Measurements from ENCODE around the gene HECTD1.

DNA sequence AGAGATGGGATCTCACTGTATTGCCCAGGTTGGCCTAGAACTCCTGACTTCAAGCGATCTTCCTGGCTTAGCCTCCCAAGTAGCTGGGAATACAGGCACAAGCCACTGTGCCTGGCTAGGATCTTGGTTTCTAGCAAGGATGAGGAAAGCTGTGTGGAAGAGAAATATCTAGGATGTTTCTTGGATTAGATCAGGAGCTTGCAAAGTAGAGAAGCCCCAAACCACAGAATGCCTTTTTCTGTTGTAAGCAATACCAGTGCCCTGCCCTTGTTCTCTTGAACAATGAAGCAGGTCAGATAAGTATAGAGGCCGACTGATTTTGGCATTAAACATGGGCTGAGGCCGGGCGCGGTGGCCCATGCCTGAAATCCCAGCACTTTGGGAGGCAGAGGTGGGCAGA lies 137.2 kb downstream of the HECTD1 start:
- TF ChIP-seq CTCF (IDR thresholded peaks at IDR 0.05 in 4 of 5, conservative IDR thresholded peaks at IDR 0.05 in 1 of 5) (no peak), POLR2A (IDR thresholded peaks at IDR 0.05) (no peak)
